HepG2 (cell line): ENCODE results near the gene HEXIM1. TPM values are rescaled to one million over a fixed set of nuclear protein-coding genes. Genes with fewer than 3 reads are reported as not detected.
A peak's percentile ranks its signal among the peaks of the same experiment; 100 is the strongest.

Experiments used
- FOXP1 ChIP-seq, 2 experiments: fragments of 450-650 bp in 1 of 2; IDR thresholded peaks; 2 replicates each; pipeline ENCODE4 v1.6.1; 2017 to 2018; ENCODE audit warnings: antibody characterized with exemption in 1 of 2
- GZF1 ChIP-seq: sonication (generic); formaldehyde crosslinking; IDR thresholded peaks from 2 replicates; pipeline ENCODE4 v1.5.1; 2020; ENCODE audit warnings: mild to moderate bottlenecking, missing genetic modification reagents
- HNF1B ChIP-seq: sonication (generic); formaldehyde crosslinking; IDR thresholded peaks from 2 replicates; pipeline ENCODE4 v1.5.1; 2020; ENCODE audit warnings: mild to moderate bottlenecking, moderate library complexity, missing genetic modification reagents
- HNRNPL ChIP-seq: fragments of 200-400 bp; formaldehyde crosslinking; IDR thresholded peaks from 2 replicates; pipeline ENCODE4 v1.6.1; 2017; ENCODE audit warnings: mild to moderate bottlenecking, low read depth, low read length
- KDM6A ChIP-seq: IDR thresholded peaks from 2 replicates; pipeline ENCODE4 v1.6.1; 2016; ENCODE audit warnings: low read depth
- KLF16 ChIP-seq, 2 experiments: sonication (generic) in 1 of 2; formaldehyde crosslinking in 1 of 2; IDR thresholded peaks; 2 replicates each; pipeline versions ENCODE4 v1.6.1 to v1.8.0; 2016 to 2023; ENCODE audit warnings: missing genetic modification reagents in 2 of 2, missing compliant biosample characterization in 1 of 2
- MIER3 ChIP-seq: IDR thresholded peaks from 2 replicates; pipeline ENCODE4 v1.6.1; 2016; ENCODE audit warnings: missing compliant biosample characterization, borderline replicate concordance
- MXD1 ChIP-seq: sonication (generic); formaldehyde crosslinking; IDR thresholded peaks from 2 replicates; pipeline ENCODE4 v1.4.0; 2020; ENCODE audit warnings: mild to moderate bottlenecking, missing genetic modification reagents
- PPARG ChIP-seq: conservative IDR thresholded peaks from 2 replicates; pipeline ENCODE4 v1.6.1; 2016; ENCODE audit warnings: missing biosample characterization, missing genetic modification reagents
- RARG ChIP-seq: sonication (generic); formaldehyde crosslinking; IDR thresholded peaks from 2 replicates; pipeline ENCODE4 v1.4.0; 2020; ENCODE audit warnings: low read depth, mild to moderate bottlenecking, missing genetic modification reagents
- RNF219 ChIP-seq: sonication (generic); formaldehyde crosslinking; IDR thresholded peaks from 2 replicates; pipeline ENCODE4 v1.5.0; 2020; ENCODE audit warnings: mild to moderate bottlenecking, missing genetic modification reagents
- RXRA ChIP-seq: sonication (generic); formaldehyde crosslinking; IDR thresholded peaks from 2 replicates; pipeline ENCODE4 v1.5.1; 2020; ENCODE audit warnings: missing genetic modification reagents
- SAFB2 ChIP-seq: sonication (generic); formaldehyde crosslinking; IDR thresholded peaks from 2 replicates; pipeline ENCODE4 v1.5.1; 2020; ENCODE audit warnings: missing genetic modification reagents, low read depth, mild to moderate bottlenecking, borderline replicate concordance
- SETDB1 ChIP-seq: sonication (generic); formaldehyde crosslinking; IDR thresholded peaks from 2 replicates; pipeline ENCODE4 v1.5.1; 2020; ENCODE audit warnings: missing genetic modification reagents, mild to moderate bottlenecking, borderline replicate concordance
- TMF1 ChIP-seq: sonication (generic); formaldehyde crosslinking; IDR thresholded peaks from 2 replicates; pipeline ENCODE4 v1.8.1; 2022; ENCODE audit warnings: low read depth, missing genetic modification reagents
- ZBTB39 ChIP-seq: sonication (generic); formaldehyde crosslinking; IDR thresholded peaks from 2 replicates; pipeline ENCODE4 v1.5.0; 2020; ENCODE audit warnings: missing genetic modification reagents
- ZFP41 ChIP-seq: sonication (generic); formaldehyde crosslinking; IDR thresholded peaks from 2 replicates; pipeline ENCODE4 v1.4.0; 2020; ENCODE audit warnings: mild to moderate bottlenecking, missing genetic modification reagents, borderline replicate concordance
- ZKSCAN5 ChIP-seq: sonication (generic); formaldehyde crosslinking; IDR thresholded peaks from 2 replicates; pipeline ENCODE4 v1.5.1; 2020; ENCODE audit warnings: mild to moderate bottlenecking, missing genetic modification reagents
- ZNF276 ChIP-seq: sonication (generic); formaldehyde crosslinking; IDR thresholded peaks from 2 replicates; pipeline ENCODE4 v1.4.0; 2020; ENCODE audit warnings: mild to moderate bottlenecking, low read depth, missing genetic modification reagents
- ZNF317 ChIP-seq: sonication (generic); formaldehyde crosslinking; IDR thresholded peaks from 2 replicates; pipeline ENCODE4 v1.5.0; 2020; ENCODE audit warnings: mild to moderate bottlenecking, missing genetic modification reagents
- ZNF614 ChIP-seq: IDR thresholded peaks from 2 replicates; pipeline ENCODE4 v1.6.1; 2018; ENCODE audit warnings: missing biosample characterization, missing genetic modification reagents, inconsistent platforms, borderline replicate concordance
- polyA plus RNA-seq, 8 experiments: library from polyadenylated mRNA; depleted of rRNA in 3 of 8; stranded (reverse) in 7 of 8; unstranded in 1 of 8; fragments of >200 nt; fragmentation: Illumina TruSeq in 4 of 8; extraction: Trizol in 4 of 8; gene quantifications; 2 replicates each; pipeline versions ENCODE4 v1.2.1 to v1.2.3, GENCODE V29; 2011 to 2016; ENCODE audit warnings: low read depth in 4 of 8, missing spikeins in 1 of 8, mixed read lengths in 1 of 8; ENCODE audit not compliant: insufficient read depth in 1 of 8
- total RNA-seq, 5 experiments: library from RNA; depleted of rRNA; stranded (reverse); fragments of >200 nt; fragmentation: Illumina TruSeq; extraction: Trizol; gene quantifications; 2 replicates each; pipeline ENCODE4 v1.2.3, GENCODE V29; 2016; ENCODE audit warnings: low read depth in 1 of 5

HEXIM1 gene
- total and polyA plus RNA-seq, 2 of the 13 experiments (the other 11 are each of a cell fraction or from before 2014, with no cell fraction given): 10.5 to 16.6 TPM

GRCh38 chr17:45127548-45128300 lies 20.6 kb upstream of the HEXIM1 start (continued):
- 0 out of 2 replicates have a peak, but pooled peaks have one; percentile 76 for TF ChIP-seq HNF1B
- no peak for TF ChIP-seq ZNF614 (CRISPR knock-in tag)
- 0 out of 2 replicates have a peak, but pooled peaks have one; percentile 15 for TF ChIP-seq RNF219 (CRISPR knock-in tag)
- TF ChIP-seq PPARG (CRISPR knock-in tag): no peak
- TF ChIP-seq ZFP41 (CRISPR knock-in tag): 0 out of 2 replicates have a peak, but pooled peaks have one; percentile 72
- TF ChIP-seq HNRNPL: peak; percentile 91; the same call in 1 of the 2 replicates
- no peak for TF ChIP-seq SAFB2
- TF ChIP-seq MXD1 (CRISPR knock-in tag): 0 out of 2 replicates have a peak, but pooled peaks have one; percentile 56
- TF ChIP-seq SETDB1 (CRISPR knock-in tag): no peak
- TF ChIP-seq MIER3: 0 out of 2 replicates have a peak, but pooled peaks have one; percentile 27
- TF ChIP-seq ZBTB39 (CRISPR knock-in tag): no peak
- peak; percentile 72 for TF ChIP-seq KDM6A (CRISPR knock-in tag)
- TF ChIP-seq RXRA: peak; percentile 65
- TF ChIP-seq GZF1: peak; percentile 60; the same call in 1 of the 2 replicates
- TF ChIP-seq ZNF276 (CRISPR knock-in tag): no peak
- peak in 1 of 2 experiments; percentile 63; a peak in 2 of 4 replicates for TF ChIP-seq KLF16 (CRISPR knock-in tag; IDR thresholded peaks at IDR 0.05)
- no peak for TF ChIP-seq TMF1
- peak; percentile 57; the same call in 1 of the 2 replicates for TF ChIP-seq ZNF317 (CRISPR knock-in tag)
- TF ChIP-seq FOXP1 (IDR thresholded peaks at IDR 0.05): peak; percentile 53; the same call in 1 of the 2 replicates
- no peak for TF ChIP-seq FOXP1 (CRISPR knock-in tag; IDR thresholded peaks at IDR 0.05)
- no peak for TF ChIP-seq RARG (CRISPR knock-in tag)
- TF ChIP-seq ZKSCAN5: no peak
